Type B pancreatic cell (in vitro differentiated cells): Measurements from ENCODE around the gene ORAI2. TPM values are rescaled to one million over a fixed set of nuclear protein-coding genes. Genes with fewer than 3 reads are reported as not detected.

Experiments used
- DNase-seq: peaks from one replicate; pipeline ENCODE4 v3.0.0; 2021; ENCODE audit warnings: mixed read lengths; ENCODE audit not compliant: unreplicated experiment; ENCODE audit errors: extremely low spot score
- H3K27ac Mint-ChIP-seq: 2 replicates; pipeline ENCODE4 v1.8.0; 2021; ENCODE audit warnings: mild to moderate bottlenecking, mixed read lengths
- H3K27me3 Mint-ChIP-seq: 2 replicates; pipeline ENCODE4 v1.8.0; 2021; ENCODE audit warnings: mixed read lengths
- H3K36me3 Mint-ChIP-seq: 2 replicates; pipeline ENCODE4 v1.8.0; 2021; ENCODE audit warnings: mixed read lengths
- H3K4me1 Mint-ChIP-seq: one replicate; pipeline ENCODE4 v1.8.0; 2021; ENCODE audit warnings: mixed read lengths; ENCODE audit not compliant: unreplicated experiment
- H3K4me3 Mint-ChIP-seq: 2 replicates; pipeline ENCODE4 v1.8.0; 2021; ENCODE audit warnings: mild to moderate bottlenecking, mixed read lengths
- H3K9me3 Mint-ChIP-seq: 2 replicates; pipeline ENCODE4 v1.8.0; 2021; ENCODE audit warnings: mixed read lengths
- CTCF ChIP-seq: fragments of 200-600 bp; sonication (generic); conservative IDR thresholded peaks from 2 replicates; pipeline ENCODE4 v1.5.0; 2021; ENCODE audit warnings: antibody characterized with exemption, mild to moderate bottlenecking
- total RNA-seq: library from RNA; stranded (reverse); gene quantifications from 2 replicates; pipeline ENCODE4 v1.2.1, GENCODE V29; 2021; ENCODE audit warnings: low replicate concordance

The ORAI2 gene
- total RNA-seq, 1 donor from 2014 or later = 34.9 TPM

- TF ChIP-seq CTCF = no peak
- Mint-ChIP-seq H3K4me1 (peaks cover 10% of the 10 kb centered on the region), H3K27ac (peak overlapping the region; percentile 99), H3K36me3 (peaks cover 4% of the 10 kb centered on the region), H3K4me3 (peak overlapping the region; percentile 77), H3K27me3 (no peaks in the 10 kb centered on the region), H3K9me3 (no peaks in the 10 kb centered on the region)
- no peak for DNase-seq
Observed at GRCh38 chr7:102393467-102393866, 39.9 kb upstream of the ORAI2 start.

- no peak for TF ChIP-seq CTCF
- no peak for DNase-seq
- H3K27me3 Mint-ChIP-seq = no peaks in the 10 kb centered on the region
- H3K27ac Mint-ChIP-seq = peak overlapping the region; percentile 99
- peaks cover 10% of the 10 kb centered on the region for H3K4me1 Mint-ChIP-seq
- peak overlapping the region; percentile 96 for H3K4me3 Mint-ChIP-seq
- H3K9me3 Mint-ChIP-seq = no peaks in the 10 kb centered on the region
- H3K36me3 Mint-ChIP-seq = peaks cover 12% of the 10 kb centered on the region
Observed at GRCh38 chr7:102395592-102395872, 37.8 kb upstream of the ORAI2 start.

GRCh38 chr7:102395873-102396709 is 37.3 kb upstream of the ORAI2 start, which contains the start of gene PRKRIP1:
Gene PRKRIP1 (plus strand): TSS chr7:102396363. CDS start chr7:102396412, 49 bp downstream.
- H3K27ac Mint-ChIP-seq = peak within 1 kb of the TSS; percentile 99
- no peaks in the 10 kb centered on the region for H3K27me3 Mint-ChIP-seq
- H3K36me3 Mint-ChIP-seq = peaks cover 17% of the 10 kb centered on the region
- no peak for TF ChIP-seq CTCF
- H3K9me3 Mint-ChIP-seq = no peaks in the 10 kb centered on the region
- H3K4me1 Mint-ChIP-seq = peaks cover 10% of the 10 kb centered on the region
- peak; percentile 87 for DNase-seq
- H3K4me3 Mint-ChIP-seq = peak within 1 kb of the TSS; percentile 96

GRCh38 chr7:102396710-102397019 is 36.7 kb upstream of the ORAI2 start:
- Mint-ChIP-seq H3K4me1 (peaks cover 10% of the 10 kb centered on the region), H3K27me3 (no peaks in the 10 kb centered on the region), H3K27ac (peak overlapping the region; percentile 99), H3K9me3 (no peaks in the 10 kb centered on the region), H3K36me3 (peaks cover 18% of the 10 kb centered on the region), H3K4me3 (peak overlapping the region; percentile 96)
- TF ChIP-seq CTCF = no peak
- DNase-seq = no peak

DNA sequence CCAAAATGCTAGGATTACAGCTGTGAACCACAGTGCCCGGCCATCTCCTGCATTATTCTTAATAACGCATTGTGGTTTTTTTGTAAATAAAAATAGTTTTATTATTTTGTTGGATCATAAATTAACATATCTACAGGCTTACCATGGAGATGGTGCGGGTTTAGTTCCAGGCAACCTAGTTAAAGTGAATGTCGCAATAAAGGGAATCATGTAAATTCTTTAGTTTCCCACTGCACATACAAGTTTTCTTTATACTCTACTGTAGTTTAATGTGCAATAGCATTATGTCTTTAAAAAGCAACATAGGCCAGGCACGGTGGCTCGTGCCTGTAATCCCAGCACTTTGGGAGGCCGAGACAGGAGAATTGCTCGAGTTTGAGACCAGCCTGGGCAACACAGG is 34.8 kb upstream of the ORAI2 start:
- H3K4me1 Mint-ChIP-seq = peaks cover 10% of the 10 kb centered on the region

More for the DNA sequence above, 34.8 kb upstream of the ORAI2 start:
- no peak for DNase-seq
- H3K36me3 Mint-ChIP-seq = peaks cover 21% of the 10 kb centered on the region
- no peak overlapping the region for H3K4me3 Mint-ChIP-seq
- H3K27ac Mint-ChIP-seq = no peak overlapping the region
- H3K27me3 Mint-ChIP-seq = no peaks in the 10 kb centered on the region
- H3K9me3 Mint-ChIP-seq = no peaks in the 10 kb centered on the region
- no peak for TF ChIP-seq CTCF
